ENCODE data around the gene GSTO2.
"Not testable (repeated sequence)": the region's sequence is repeated elsewhere in the genome, so short reads cannot be mapped to it uniquely, and the experiment has no call there.

GSTO2 gene

GRCh38 chr10:104243512-104243911, 25.5 kb upstream of the GSTO2 start:
- no peak overlapping the region for H3K27ac ChIP-seq
- intact Hi-C loops (cut with DNase I; ENCODE audit: low total_unique reads): no loop called here
- no peaks in the 10 kb centered on the region for H3K36me3 ChIP-seq
- H3K4me1 ChIP-seq: no peaks in the 10 kb centered on the region
- no peak for TF ChIP-seq CTCF (IDR thresholded peaks at IDR 0.05)
- H3K9me3 ChIP-seq: no peaks in the 10 kb centered on the region
- H3K4me3 ChIP-seq: no peak overlapping the region
- DNase-seq: no peak
- peaks cover 0 to 26% of the 10 kb centered on the region in 2 donors for H3K27me3 ChIP-seq

GRCh38 chr10:104245066-104245632, 23.8 kb upstream of the GSTO2 start:
- no peaks in the 10 kb centered on the region for H3K36me3 ChIP-seq
- intact Hi-C loops (cut with DNase I; ENCODE audit: low total_unique reads): no loop called here
- DNase-seq: no peak
- H3K9me3 ChIP-seq: no peaks in the 10 kb centered on the region
- no peaks in the 10 kb centered on the region for H3K4me1 ChIP-seq
- H3K27ac ChIP-seq: no peak overlapping the region
- no peak overlapping the region for H3K4me3 ChIP-seq
- peaks cover 0 to 20% of the 10 kb centered on the region in 2 donors for H3K27me3 ChIP-seq
- TF ChIP-seq CTCF (IDR thresholded peaks at IDR 0.05): no peak

DNA sequence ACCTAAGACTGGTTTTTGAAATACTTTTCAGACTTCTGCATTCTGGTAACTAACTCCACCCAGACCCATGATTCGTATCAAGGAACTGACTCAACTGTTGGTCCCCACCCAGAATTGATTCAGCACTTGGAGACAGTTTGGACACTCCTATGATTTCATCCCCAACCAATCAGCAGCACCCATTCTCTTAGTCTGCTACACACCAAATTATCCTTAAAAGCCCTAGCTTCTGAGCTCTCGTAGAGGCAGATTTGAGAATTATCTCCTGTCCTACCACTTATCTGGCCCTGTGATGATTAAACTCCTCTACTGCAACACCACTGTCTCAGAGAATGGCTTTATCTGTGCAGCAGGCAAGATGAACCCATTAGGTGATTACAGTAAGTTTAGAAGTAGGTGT, 22.0 kb upstream of the GSTO2 start:
- intact Hi-C loops (cut with DNase I; ENCODE audit: low total_unique reads): no loop called here
- H3K9me3 ChIP-seq: no peaks in the 10 kb centered on the region
- no peak overlapping the region for H3K4me3 ChIP-seq
- H3K4me1 ChIP-seq: no peaks in the 10 kb centered on the region
- no peak overlapping the region for H3K27ac ChIP-seq
- H3K27me3 ChIP-seq: peaks cover 0 to 20% of the 10 kb centered on the region in 2 donors
- no peaks in the 10 kb centered on the region for H3K36me3 ChIP-seq
- DNase-seq: no peak
- no peak for TF ChIP-seq CTCF (IDR thresholded peaks at IDR 0.05)

GRCh38 chr10:104247513-104248146, 21.4 kb upstream of the GSTO2 start:
- no peaks in the 10 kb centered on the region for H3K9me3 ChIP-seq
- no peak for DNase-seq
- no peak overlapping the region for H3K4me3 ChIP-seq
- H3K4me1 ChIP-seq: no peaks in the 10 kb centered on the region
- no peaks in the 10 kb centered on the region for H3K36me3 ChIP-seq
- no peak overlapping the region for H3K27ac ChIP-seq
- intact Hi-C loops (cut with DNase I; ENCODE audit: low total_unique reads): no loop called here
- no peak for TF ChIP-seq CTCF (IDR thresholded peaks at IDR 0.05)
- peaks cover 0 to 19% of the 10 kb centered on the region in 2 donors for H3K27me3 ChIP-seq

- H3K36me3 ChIP-seq; H3K4me1 ChIP-seq; H3K4me3 ChIP-seq; intact Hi-C loops (cut with DNase I; ENCODE audit: low total_unique reads); H3K9me3 ChIP-seq; H3K27ac ChIP-seq; DNase-seq: not testable (repeated sequence)
- peaks cover 0 to 11% of the 10 kb centered on the region in 2 donors for H3K27me3 ChIP-seq
Measured at GRCh38 chr10:104248931-104249330, 20.1 kb upstream of the GSTO2 start.

GRCh38 chr10:104250371-104250770, 18.6 kb upstream of the GSTO2 start:
- Histone ChIP-seq H3K4me3 (no peak overlapping the region), H3K9me3 (no peaks in the 10 kb centered on the region), H3K27ac (no peak overlapping the region), H3K36me3 (no peaks in the 10 kb centered on the region), H3K27me3 (no peaks in the 10 kb centered on the region), H3K4me1 (peaks cover 0 to 4% (median 0%) of the 10 kb centered on the region in 4 donors)
- TF ChIP-seq CTCF (IDR thresholded peaks at IDR 0.05): no peak
- no peak for DNase-seq
- intact Hi-C loops (cut with DNase I; ENCODE audit: low total_unique reads): no loop called here

All from tibial artery (tissue), 4 donors.